ENCODE results near the gene MBNL2.

MBNL2 gene

DNA sequence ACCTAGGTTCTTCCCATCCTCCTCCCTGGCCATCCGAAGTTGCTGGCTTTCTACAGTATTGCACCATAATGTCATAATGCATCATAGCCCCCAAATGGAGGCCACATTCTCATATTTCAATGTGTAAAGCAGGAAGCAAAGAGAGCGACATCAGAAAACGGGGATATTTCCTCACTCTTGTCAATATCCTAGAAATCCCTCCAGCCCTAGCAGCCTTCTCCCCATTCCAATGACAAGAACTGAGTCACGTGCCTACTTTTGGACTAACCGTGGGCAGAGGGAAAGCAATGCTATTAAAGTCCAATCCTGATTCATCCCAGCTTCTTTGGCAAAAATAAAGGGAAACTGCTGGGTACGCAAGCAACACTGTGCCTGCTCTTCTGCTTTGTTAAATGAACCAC lies 207.5 kb downstream of the MBNL2 start:
- peak; percentile 72 for DNase-seq

DNA sequence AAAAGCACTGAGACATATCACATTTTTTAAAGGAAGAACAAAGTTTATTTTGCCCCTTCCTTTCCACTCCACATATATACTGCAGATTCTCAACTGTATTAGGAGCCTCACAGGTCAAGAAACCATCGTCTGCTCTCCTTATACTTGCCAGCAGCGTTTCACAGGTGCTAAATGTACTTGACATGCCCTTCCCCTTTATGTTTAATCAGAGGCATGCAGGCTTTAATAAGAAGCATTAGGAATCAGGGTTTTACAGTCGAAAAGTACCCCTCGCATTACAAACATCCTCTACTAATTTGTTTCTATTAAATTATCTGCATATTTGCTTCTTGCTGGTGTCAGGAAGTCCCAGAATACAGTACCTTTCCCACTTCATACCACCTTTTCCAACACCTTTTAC lies 208.2 kb downstream of the MBNL2 start:
- no peak for DNase-seq

DNA sequence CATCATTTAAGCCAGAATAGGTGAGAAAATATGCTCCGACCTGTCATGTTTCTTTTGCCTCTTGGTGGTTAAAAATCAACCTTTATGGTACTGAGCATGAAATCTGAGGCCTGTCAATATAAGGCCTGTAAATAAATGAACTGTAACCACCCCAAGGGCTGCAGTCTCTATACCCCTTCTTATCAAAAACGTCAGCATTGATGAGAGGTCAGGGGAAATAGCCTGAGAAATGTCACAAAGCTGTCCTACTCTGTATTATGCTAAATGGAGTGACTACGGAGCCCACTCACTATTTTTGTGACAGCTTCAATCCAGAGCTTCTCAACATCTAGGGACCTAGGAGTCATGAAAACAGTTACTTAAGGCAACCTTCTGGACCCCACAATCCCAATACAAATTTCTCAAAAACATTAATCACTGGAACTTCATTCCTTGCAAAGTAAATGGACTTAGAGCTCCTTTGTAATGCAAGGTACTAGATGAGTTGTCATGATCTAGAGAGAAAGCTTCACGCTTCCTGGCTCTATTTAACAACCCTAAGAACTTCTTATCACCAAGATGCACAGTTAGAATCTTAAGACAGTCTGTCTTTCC lies 209.1 kb downstream of the MBNL2 start:
- no peak for DNase-seq

DNA sequence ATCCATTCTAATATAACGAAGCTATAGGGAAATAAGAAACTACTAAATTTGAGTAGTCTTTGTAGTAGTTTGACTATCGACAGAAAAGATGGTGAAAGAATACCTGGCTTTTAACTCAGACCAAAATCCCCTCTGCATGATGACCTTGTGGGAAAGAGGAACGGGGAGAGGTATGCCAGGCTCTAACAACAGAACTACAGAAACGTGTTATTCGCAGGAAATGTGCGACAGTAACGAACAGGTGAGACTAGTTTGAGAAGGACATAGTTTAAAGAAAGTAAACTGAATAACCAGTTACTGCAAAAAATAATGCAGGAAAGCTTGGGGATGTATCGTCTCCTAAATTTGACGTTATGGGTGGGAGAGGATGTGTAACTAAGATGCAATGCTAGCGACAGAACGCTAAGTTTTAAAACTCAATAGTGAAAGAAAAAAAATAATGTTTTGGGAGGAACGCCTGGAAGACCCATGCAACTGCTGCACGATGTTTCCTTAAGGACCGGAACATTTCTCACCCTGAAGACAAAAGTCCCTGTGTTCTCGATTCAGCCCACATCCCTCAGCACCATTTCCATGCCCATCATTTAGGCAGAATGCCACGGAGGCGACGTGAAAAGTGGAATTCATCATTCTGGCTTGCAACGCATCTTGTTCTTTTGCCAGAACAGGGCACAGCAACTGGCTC lies 210.2 kb downstream of the MBNL2 start:
- DNase-seq = peak; percentile 62

GRCh38 chr13:97432917-97433726 lies 211.0 kb downstream of the MBNL2 start:
- peak; percentile 100 for DNase-seq

DNA sequence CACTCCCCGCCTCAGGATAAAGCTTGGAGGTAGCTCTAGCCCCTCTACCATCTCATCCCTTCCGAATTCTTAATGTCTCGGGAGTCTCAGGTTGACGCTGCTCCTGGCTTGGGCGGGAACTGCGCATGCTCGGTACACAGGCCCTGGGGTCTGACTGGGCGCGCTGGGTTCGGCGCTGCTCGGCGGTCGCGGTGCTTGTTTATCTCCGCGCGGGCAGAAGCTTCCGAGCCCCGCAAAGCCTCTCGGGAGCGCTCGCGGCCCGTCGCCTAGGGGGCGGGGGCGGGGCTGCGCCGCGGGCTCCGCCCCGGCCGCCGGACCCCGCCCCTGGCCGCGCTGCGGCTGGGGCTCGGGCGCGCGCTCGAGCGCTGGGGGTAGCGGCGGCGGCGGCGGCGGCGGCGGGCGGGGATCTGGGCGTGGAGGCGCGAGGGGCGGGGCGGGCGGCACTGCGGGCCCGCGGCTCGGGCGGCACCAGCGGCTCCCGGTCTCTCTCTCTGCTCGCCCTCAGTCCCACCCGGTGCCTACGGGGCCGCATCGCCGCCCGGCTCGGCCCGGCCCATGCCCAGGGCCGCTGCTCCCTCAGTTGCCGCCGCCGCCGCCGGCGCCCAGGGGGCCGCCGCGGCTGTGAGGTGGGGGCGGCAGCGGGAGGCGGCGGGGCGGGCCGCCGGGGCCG lies 211.7 kb downstream of the MBNL2 start, which contains the start of gene RAP2A:
TSS of gene RAP2A (plus strand) at position 443 of the 670 bp plus-strand sequence. CDS start 302 bp downstream, outside the sequence.
- DNase-seq = peak; percentile 90

DNA sequence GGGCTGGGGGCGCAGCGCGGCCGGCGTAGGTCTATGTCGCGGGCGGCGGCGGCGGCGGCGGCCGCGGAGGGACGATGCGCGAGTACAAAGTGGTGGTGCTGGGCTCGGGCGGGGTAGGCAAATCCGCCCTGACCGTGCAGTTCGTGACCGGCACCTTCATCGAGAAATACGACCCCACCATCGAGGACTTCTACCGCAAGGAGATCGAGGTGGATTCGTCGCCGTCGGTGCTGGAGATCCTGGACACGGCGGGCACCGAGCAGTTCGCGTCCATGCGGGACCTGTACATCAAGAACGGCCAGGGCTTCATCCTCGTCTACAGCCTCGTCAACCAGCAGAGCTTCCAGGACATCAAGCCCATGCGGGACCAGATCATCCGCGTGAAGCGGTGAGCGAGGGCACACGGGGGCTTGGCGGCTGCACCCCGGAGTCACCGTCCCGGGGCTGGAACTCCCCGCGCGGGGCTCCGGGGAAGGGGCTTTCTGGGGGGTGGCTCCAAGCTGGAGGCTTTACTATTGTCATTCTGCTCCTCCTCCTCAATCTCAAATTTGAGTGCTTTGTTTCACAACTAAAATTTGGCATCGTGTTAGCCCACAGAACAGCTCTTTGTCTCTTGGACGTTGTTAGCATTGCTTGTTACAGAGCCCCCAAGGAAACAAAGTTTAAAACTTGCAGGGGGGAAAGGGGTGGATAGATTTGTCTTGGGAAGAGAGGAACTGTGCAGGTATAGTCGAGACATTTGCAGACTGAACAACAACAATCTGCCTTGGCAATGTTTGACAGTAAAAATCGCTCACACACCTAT lies 212.5 kb downstream of the MBNL2 start:
- DNase-seq = peak; percentile 30

DNA sequence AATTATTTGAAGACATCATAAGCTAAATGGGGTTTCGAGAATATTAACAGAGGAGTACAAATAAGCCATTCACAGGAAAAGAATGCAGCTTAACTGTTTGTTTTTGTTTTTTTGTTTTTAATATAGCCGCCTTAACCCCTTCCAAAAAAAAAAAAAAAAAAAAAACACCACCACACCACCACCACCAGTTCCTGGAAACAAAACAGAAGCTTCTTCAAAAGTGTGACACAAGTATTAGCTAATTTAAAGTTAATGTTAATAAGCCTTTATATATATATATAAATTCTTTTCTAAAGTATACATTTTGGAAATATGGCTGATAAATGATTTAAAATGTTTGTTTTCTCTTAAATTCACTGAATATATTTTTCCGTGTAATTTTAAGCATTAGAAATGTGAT lies 213.2 kb downstream of the MBNL2 start:
- no peak for DNase-seq

GRCh38 chr13:97435794-97436193 lies 213.7 kb downstream of the MBNL2 start:
- no peak for DNase-seq

- DNase-seq = no peak
These were observed 214.7 kb downstream of the MBNL2 start for GRCh38 chr13:97436845-97437244.

GRCh38 chr13:97437729-97438128 lies 215.6 kb downstream of the MBNL2 start:
- DNase-seq = no peak

DNA sequence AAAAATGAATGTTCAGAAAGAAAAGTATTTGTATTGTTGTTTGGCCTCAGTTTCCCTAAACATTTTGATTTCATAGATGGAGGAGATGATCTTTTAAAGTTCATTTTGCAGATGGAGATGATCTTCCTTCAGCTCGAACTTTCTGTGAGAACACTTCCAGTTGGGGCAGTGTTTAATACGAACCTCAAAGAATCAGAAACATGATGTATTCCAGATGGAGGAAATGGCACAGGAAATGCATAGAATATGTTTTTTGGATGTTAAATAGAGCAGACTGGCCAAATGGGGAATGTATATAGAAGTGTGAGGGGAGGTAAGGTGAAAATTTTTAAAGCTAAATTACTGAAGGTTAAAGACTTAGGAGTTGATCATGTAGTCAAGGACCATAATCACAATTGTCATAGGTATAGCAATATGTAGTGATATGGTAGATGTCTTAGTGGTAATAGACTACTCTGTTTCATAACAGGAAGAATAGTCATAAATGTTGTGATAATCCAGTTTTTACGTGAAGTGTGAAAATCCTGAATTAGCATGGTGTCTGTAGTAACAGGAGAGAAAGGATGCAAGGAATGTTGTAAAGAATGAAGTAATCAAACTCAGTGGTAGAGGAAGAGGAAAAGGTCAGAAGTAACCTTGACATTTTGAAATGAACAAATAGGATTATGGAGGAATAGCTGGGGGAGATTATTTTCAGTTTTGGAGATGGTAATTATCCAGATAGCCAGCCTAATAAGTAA lies 216.9 kb downstream of the MBNL2 start:
- DNase-seq = no peak

DNA sequence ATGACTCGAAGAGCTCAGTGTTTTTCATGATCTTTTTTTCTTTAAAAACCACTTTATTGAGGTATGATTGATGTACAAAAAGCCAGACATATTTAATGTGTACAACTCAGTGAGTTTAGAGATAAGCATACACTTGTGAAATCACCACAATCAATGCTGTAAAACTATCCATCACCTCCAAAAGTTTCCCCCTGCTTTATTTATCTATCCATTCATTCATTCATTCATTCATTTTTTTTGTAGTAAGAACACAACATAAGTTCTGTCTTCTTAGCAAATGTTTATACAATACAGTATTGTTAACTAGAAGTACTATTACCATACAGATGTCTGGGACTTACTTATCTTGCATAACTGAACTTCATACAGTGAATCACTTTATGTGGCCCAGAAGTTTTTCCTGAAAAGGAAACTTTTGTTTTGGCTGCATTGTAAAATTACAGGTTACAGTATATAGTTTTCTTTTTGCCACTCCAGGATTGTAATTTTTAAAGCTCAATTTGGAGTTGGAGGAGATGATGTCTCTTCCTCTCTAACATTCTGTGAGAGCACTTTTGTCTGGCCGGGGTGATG lies 218.6 kb downstream of the MBNL2 start:
- DNase-seq = no peak

DNA sequence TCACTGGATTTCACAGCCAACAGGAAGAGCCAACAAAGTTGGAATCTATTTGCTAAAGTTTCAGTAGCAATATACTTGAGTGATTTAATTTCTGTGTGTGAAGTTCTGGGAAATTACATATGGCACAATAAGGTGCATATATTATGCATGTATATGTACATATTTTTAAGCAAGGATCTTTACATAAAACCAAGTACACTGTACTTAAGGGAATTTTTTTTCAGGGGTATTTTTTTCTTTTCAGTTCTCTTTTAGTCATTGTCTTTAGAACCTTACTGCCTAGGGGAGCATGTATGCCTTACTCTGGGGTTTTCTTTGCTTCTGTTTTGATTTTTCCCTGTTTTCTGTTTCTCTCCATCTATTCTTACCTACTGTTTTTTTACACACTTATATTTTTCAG lies 219.2 kb downstream of the MBNL2 start:
- DNase-seq = no peak

All from midbrain (tissue), 1 donor.